Mesendoderm (in vitro differentiated cells): ENCODE measurements around the gene INTS15.
"Not testable (repeated sequence)": the region's sequence is repeated elsewhere in the genome, so short reads cannot be mapped to it uniquely, and the experiment has no call there.

ENCODE experiments used
- DNase-seq: peaks from one replicate; pipeline ENCODE4 v3.0.0; 2013
- H2AK5ac ChIP-seq: 2 replicates; pipeline ENCODE4 v1.6.1; 2013; ENCODE audit warnings: low read length, inconsistent platforms
- H2BK120ac ChIP-seq: 2 replicates; pipeline ENCODE4 v1.6.1; 2013; ENCODE audit warnings: low read depth, mild to moderate bottlenecking, low read length, moderate library complexity, mixed read lengths
- H2BK15ac ChIP-seq: replicated peaks from 2 replicates; pipeline ENCODE4 v1.6.1; 2013; ENCODE audit warnings: low read depth, mild to moderate bottlenecking, moderate library complexity
- H2BK5ac ChIP-seq: 2 replicates; pipeline ENCODE4 v1.6.1; 2013; ENCODE audit warnings: low read length, inconsistent platforms
- H3K18ac ChIP-seq: 2 replicates; pipeline ENCODE4 v1.6.1; 2013; ENCODE audit warnings: mild to moderate bottlenecking, low read length, mixed read lengths
- H3K23ac ChIP-seq: one replicate; pipeline ENCODE4 v1.6.1; 2013; ENCODE audit warnings: low read length
- H3K27ac ChIP-seq: 2 replicates; pipeline ENCODE4 v1.5.1; 2013; ENCODE audit warnings: low read depth, mild to moderate bottlenecking, inconsistent platforms, low read length, moderate library complexity
- H3K27me3 ChIP-seq: 2 replicates; pipeline ENCODE4 v1.6.1; 2013; ENCODE audit warnings: low read length, control low read depth, mild to moderate bottlenecking, inconsistent platforms; ENCODE audit not compliant: insufficient read depth, poor library complexity
- H3K36me3 ChIP-seq: 2 replicates; pipeline ENCODE4 v1.6.1; 2013; ENCODE audit warnings: low read length, inconsistent platforms; ENCODE audit not compliant: control insufficient read depth, insufficient read depth
- H3K4ac ChIP-seq: one replicate; pipeline ENCODE4 v1.6.1; 2013; ENCODE audit warnings: low read depth, mild to moderate bottlenecking, low read length, moderate library complexity
- H3K4me1 ChIP-seq: 2 replicates; pipeline ENCODE4 v1.6.1; 2013; ENCODE audit warnings: low read depth, low read length, inconsistent platforms; ENCODE audit not compliant: control insufficient read depth
- H3K4me2 ChIP-seq: 2 replicates; pipeline ENCODE4 v1.6.1; 2013; ENCODE audit warnings: low read length
- H3K4me3 ChIP-seq: 2 replicates; pipeline ENCODE4 v1.5.1; 2013; ENCODE audit warnings: mild to moderate bottlenecking, low read length
- H3K56ac ChIP-seq: one replicate; pipeline ENCODE4 v1.6.1; 2013; ENCODE audit warnings: low read length
- H3K79me1 ChIP-seq: 2 replicates; pipeline ENCODE4 v1.6.1; 2013; ENCODE audit warnings: low read length, inconsistent platforms
- H3K79me2 ChIP-seq: 2 replicates; pipeline ENCODE4 v1.6.1; 2013; ENCODE audit warnings: mild to moderate bottlenecking, low read length; ENCODE audit not compliant: control insufficient read depth, insufficient read depth
- H3K9ac ChIP-seq: 2 replicates; pipeline ENCODE4 v1.6.1; 2013; ENCODE audit warnings: low read length, inconsistent platforms
- H4K5ac ChIP-seq: one replicate; pipeline ENCODE4 v1.6.1; 2013; ENCODE audit warnings: low read length
- H4K8ac ChIP-seq: one replicate; pipeline ENCODE4 v1.6.1; 2013; ENCODE audit warnings: low read depth, mild to moderate bottlenecking, control low read depth, low read length, moderate library complexity
- WGBS: extraction: QIAGEN DNeasy Blood & Tissue Kit; methylation state at CpG from one replicate; pipeline ENCODE4 v1.1.7; 2013; ENCODE audit warnings: low lambda C conversion rate, missing lambda C conversion rate; ENCODE audit not compliant: insufficient coverage; ENCODE audit errors: extremely low coverage; 5-methylcytosine and 5-hydroxymethylcytosine counted together

Gene INTS15

GRCh38 chr7:6575281-6576023 lies 14.4 kb upstream of the INTS15 start:
- no peaks in the 10 kb centered on the region for H3K79me1 ChIP-seq
- H2BK5ac ChIP-seq = no peak overlapping the region
- no peak overlapping the region for H3K27ac ChIP-seq
- no peak overlapping the region for H2AK5ac ChIP-seq
- no peak overlapping the region for H3K4me3 ChIP-seq
- H3K23ac ChIP-seq = no peak overlapping the region
- no peaks in the 10 kb centered on the region for H3K36me3 ChIP-seq
- no CpG with 5 or more reads among the region's 9 CpGs for WGBS
- H3K27me3 ChIP-seq = no peaks in the 10 kb centered on the region
- no peak overlapping the region for H3K56ac ChIP-seq
- no peak overlapping the region for H3K4ac ChIP-seq
- no peaks in the 10 kb centered on the region for H3K4me1 ChIP-seq
- H2BK15ac ChIP-seq = no peak overlapping the region
- no peaks in the 10 kb centered on the region for H3K79me2 ChIP-seq
- no peak overlapping the region for H3K9ac ChIP-seq
- DNase-seq = no peak
- no peak overlapping the region for H4K5ac ChIP-seq
- H3K4me2 ChIP-seq = no peak overlapping the region
- no peak overlapping the region for H3K18ac ChIP-seq
- no peak overlapping the region for H4K8ac ChIP-seq
- H2BK120ac ChIP-seq = no peak overlapping the region

GRCh38 chr7:6576024-6576866 lies 13.6 kb upstream of the INTS15 start:
- no CpG with 5 or more reads among the region's 14 CpGs for WGBS
- Histone ChIP-seq H3K79me2 (no peaks in the 10 kb centered on the region), H3K4me1 (no peaks in the 10 kb centered on the region), H3K9ac (no peak overlapping the region), H2BK15ac (no peak overlapping the region), H3K18ac (no peak overlapping the region), H3K4ac (no peak overlapping the region), H3K56ac (no peak overlapping the region), H4K5ac (no peak overlapping the region), H2BK120ac (no peak overlapping the region), H3K27me3 (no peaks in the 10 kb centered on the region), H3K27ac (no peak overlapping the region), H3K23ac (no peak overlapping the region), H3K4me2 (no peak overlapping the region), H2BK5ac (no peak overlapping the region), H3K4me3 (no peak overlapping the region), H4K8ac (no peak overlapping the region), H2AK5ac (no peak overlapping the region), H3K79me1 (no peaks in the 10 kb centered on the region), H3K36me3 (no peaks in the 10 kb centered on the region)
- DNase-seq = peak; percentile 37

GRCh38 chr7:6576867-6577368 lies 12.9 kb upstream of the INTS15 start:
- H3K36me3 ChIP-seq, H2BK5ac ChIP-seq, H3K4me3 ChIP-seq, H3K4me1 ChIP-seq, H2BK15ac ChIP-seq, H3K9ac ChIP-seq, H3K4ac ChIP-seq, H3K4me2 ChIP-seq, H2AK5ac ChIP-seq, H2BK120ac ChIP-seq, H3K79me1 ChIP-seq, H3K23ac ChIP-seq, H3K79me2 ChIP-seq, H3K27ac ChIP-seq, H4K8ac ChIP-seq, H3K27me3 ChIP-seq, H4K5ac ChIP-seq: not testable (repeated sequence)
- H3K56ac ChIP-seq = peak overlapping the region; percentile 49
- peak; percentile 16 for DNase-seq
- peak overlapping the region; percentile 62 for H3K18ac ChIP-seq
- WGBS = no CpG with 5 or more reads among the region's 14 CpGs

- Histone ChIP-seq H3K4ac (peak within 1 kb of the TSS; percentile 60), H2BK5ac (peak within 1 kb of the TSS; percentile 74), H3K4me1 (no peaks in the 10 kb centered on the region), H3K4me2 (peak within 1 kb of the TSS; percentile 71), H2BK15ac (no peak within 1 kb of the TSS), H3K36me3 (peaks cover 3% of the 10 kb centered on the region), H3K18ac (peak within 1 kb of the TSS; percentile 62), H3K9ac (peak within 1 kb of the TSS; percentile 91), H3K27me3 (no peaks in the 10 kb centered on the region), H4K5ac (no peak within 1 kb of the TSS), H3K56ac (peak within 1 kb of the TSS; percentile 94), H3K4me3 (peak within 1 kb of the TSS; percentile 67), H3K27ac (peak within 1 kb of the TSS; percentile 80), H2BK120ac (no peak within 1 kb of the TSS), H3K23ac (no peak within 1 kb of the TSS), H3K79me1 (no peaks in the 10 kb centered on the region), H2AK5ac (no peak within 1 kb of the TSS), H3K79me2 (no peaks in the 10 kb centered on the region), H4K8ac (peak within 1 kb of the TSS; percentile 59)
- peak; percentile 90 for DNase-seq
- no CpG with 5 or more reads among the region's 51 CpGs for WGBS
These were observed 12.3 kb upstream of the INTS15 start, which contains the start of gene ZDHHC4 for GRCh38 chr7:6577369-6578113. Gene ZDHHC4 (plus strand): TSS chr7:6577454. CDS start chr7:6580562, 3,108 bp downstream.

- no peak overlapping the region for H3K27ac ChIP-seq
- no CpG with 5 or more reads among the region's 18 CpGs for WGBS
- H3K79me1 ChIP-seq = no peaks in the 10 kb centered on the region
These were observed 11.4 kb upstream of the INTS15 start for GRCh38 chr7:6578114-6579084.

More at GRCh38 chr7:6578114-6579084, 11.4 kb upstream of the INTS15 start:
- H3K18ac ChIP-seq = no peak overlapping the region
- H4K8ac ChIP-seq = no peak overlapping the region
- H2BK15ac ChIP-seq = no peak overlapping the region
- H3K9ac ChIP-seq = no peak overlapping the region
- H3K23ac ChIP-seq = no peak overlapping the region
- H2BK5ac ChIP-seq = no peak overlapping the region
- H3K4me2 ChIP-seq = no peak overlapping the region
- no peaks in the 10 kb centered on the region for H3K27me3 ChIP-seq
- H2BK120ac ChIP-seq = no peak overlapping the region
- DNase-seq = peak; percentile 61
- no peak overlapping the region for H3K56ac ChIP-seq
- H3K4ac ChIP-seq = no peak overlapping the region
- H3K4me1 ChIP-seq = no peaks in the 10 kb centered on the region
- no peaks in the 10 kb centered on the region for H3K79me2 ChIP-seq
- H3K4me3 ChIP-seq = no peak overlapping the region
- no peak overlapping the region for H2AK5ac ChIP-seq
- peaks cover 3% of the 10 kb centered on the region for H3K36me3 ChIP-seq
- H4K5ac ChIP-seq = no peak overlapping the region
